HG03039 (cell line): ENCODE data around the gene TLCD3B.
"Not testable (repeated sequence)": the region's sequence is repeated elsewhere in the genome, so short reads cannot be mapped to it uniquely, and the experiment has no call there.

Experiments
- ATAC-seq: cut with Tn5 transposase; IDR thresholded peaks from one replicate; pipeline ENCODE4 v1.9.1; 2021; ENCODE audit warnings: mild to moderate bottlenecking, moderate library complexity; ENCODE audit not compliant: unreplicated experiment

Gene TLCD3B

GRCh38 chr16:30027588-30028437, 3.3 kb downstream of the TLCD3B start:
- ATAC-seq: no peak

GRCh38 chr16:30026449-30026848, 4.6 kb downstream of the TLCD3B start:
- no peak for ATAC-seq

- no peak for ATAC-seq
These were observed 5.5 kb downstream of the TLCD3B start for GRCh38 chr16:30025574-30025973.

GRCh38 chr16:30025156-30025555, 5.9 kb downstream of the TLCD3B start:
- no peak for ATAC-seq

GRCh38 chr16:30024451-30024850, 6.6 kb downstream of the TLCD3B start:
- ATAC-seq: no peak

- no peak for ATAC-seq
These were observed 7.5 kb downstream of the TLCD3B start for GRCh38 chr16:30023586-30023985.

GRCh38 chr16:30022887-30023286, 8.2 kb downstream of the TLCD3B start, which contains the start of gene C16orf92:
Gene C16orf92 (plus strand): TSS chr16:30023198. CDS start chr16:30023341, 143 bp downstream.
- no peak for ATAC-seq

GRCh38 chr16:30018731-30019158, 12.3 kb downstream of the TLCD3B start:
- no peak for ATAC-seq

GRCh38 chr16:30017937-30018336, 13.1 kb downstream of the TLCD3B start:
- not testable (repeated sequence) for ATAC-seq

- no peak for ATAC-seq
These were observed 13.8 kb downstream of the TLCD3B start for GRCh38 chr16:30017277-30017656.

GRCh38 chr16:30016555-30017276, 14.4 kb downstream of the TLCD3B start:
- no peak for ATAC-seq

- ATAC-seq: not testable (repeated sequence)
These were observed 15.6 kb downstream of the TLCD3B start for GRCh38 chr16:30015450-30015849.

GRCh38 chr16:30012598-30012997, 18.5 kb downstream of the TLCD3B start:
- not testable (repeated sequence) for ATAC-seq

GRCh38 chr16:30011714-30012504, 19.2 kb downstream of the TLCD3B start:
- ATAC-seq: no peak

GRCh38 chr16:30010844-30011713, 20.0 kb downstream of the TLCD3B start, which contains the start of gene DOC2A:
Gene DOC2A (minus strand): TSS chr16:30011027. CDS start chr16:30010222, 805 bp downstream.
- ATAC-seq: no peak

GRCh38 chr16:30009990-30010843, 20.9 kb downstream of the TLCD3B start:
- ATAC-seq: no peak

GRCh38 chr16:30009085-30009862, 21.8 kb downstream of the TLCD3B start:
- no peak for ATAC-seq

- ATAC-seq: no peak
These were observed 23.6 kb downstream of the TLCD3B start for GRCh38 chr16:30007378-30007895.
